ENCODE results near the gene DIDO1. TPM values are rescaled to one million over a fixed set of nuclear protein-coding genes. Genes with fewer than 3 reads are reported as not detected.
"Not testable (repeated sequence)": the region's sequence is repeated elsewhere in the genome, so short reads cannot be mapped to it uniquely, and the experiment has no call there.

DIDO1 gene
- total RNA-seq, 2 donors from 2014 or later = 63.8 to 80.4 TPM

- DNase-seq (ENCODE audit: low spot score) = no peak
- Histone ChIP-seq H3K4me3 (no peak overlapping the region), H3K27ac (no peak overlapping the region), H3K4me1 (ENCODE audit: control insufficient read depth in 1 of 2, low read depth in 2 of 2) (no peaks in the 10 kb centered on the region), H3K9me3 (no peaks in the 10 kb centered on the region), H3K27me3 (replicated peaks; ENCODE audit: insufficient read depth) (no peaks in the 10 kb centered on the region), H3K36me3 (no peaks in the 10 kb centered on the region)
- no peak for ATAC-seq (ENCODE audit: insufficient number of reproducible peaks, low FRiP score, low read depth)
- TF ChIP-seq, protein P1, sequence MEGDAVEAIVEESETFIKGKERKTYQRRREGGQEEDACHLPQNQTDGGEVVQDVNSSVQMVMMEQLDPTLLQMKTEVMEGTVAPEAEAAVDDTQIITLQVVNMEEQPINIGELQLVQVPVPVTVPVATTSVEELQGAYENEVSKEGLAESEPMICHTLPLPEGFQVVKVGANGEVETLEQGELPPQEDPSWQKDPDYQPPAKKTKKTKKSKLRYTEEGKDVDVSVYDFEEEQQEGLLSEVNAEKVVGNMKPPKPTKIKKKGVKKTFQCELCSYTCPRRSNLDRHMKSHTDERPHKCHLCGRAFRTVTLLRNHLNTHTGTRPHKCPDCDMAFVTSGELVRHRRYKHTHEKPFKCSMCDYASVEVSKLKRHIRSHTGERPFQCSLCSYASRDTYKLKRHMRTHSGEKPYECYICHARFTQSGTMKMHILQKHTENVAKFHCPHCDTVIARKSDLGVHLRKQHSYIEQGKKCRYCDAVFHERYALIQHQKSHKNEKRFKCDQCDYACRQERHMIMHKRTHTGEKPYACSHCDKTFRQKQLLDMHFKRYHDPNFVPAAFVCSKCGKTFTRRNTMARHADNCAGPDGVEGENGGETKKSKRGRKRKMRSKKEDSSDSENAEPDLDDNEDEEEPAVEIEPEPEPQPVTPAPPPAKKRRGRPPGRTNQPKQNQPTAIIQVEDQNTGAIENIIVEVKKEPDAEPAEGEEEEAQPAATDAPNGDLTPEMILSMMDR (IDR thresholded peaks at IDR 0.05) = no peak
Measured at GRCh38 chr20:62854121-62854520, 72.2 kb downstream of the DIDO1 start.

DNA sequence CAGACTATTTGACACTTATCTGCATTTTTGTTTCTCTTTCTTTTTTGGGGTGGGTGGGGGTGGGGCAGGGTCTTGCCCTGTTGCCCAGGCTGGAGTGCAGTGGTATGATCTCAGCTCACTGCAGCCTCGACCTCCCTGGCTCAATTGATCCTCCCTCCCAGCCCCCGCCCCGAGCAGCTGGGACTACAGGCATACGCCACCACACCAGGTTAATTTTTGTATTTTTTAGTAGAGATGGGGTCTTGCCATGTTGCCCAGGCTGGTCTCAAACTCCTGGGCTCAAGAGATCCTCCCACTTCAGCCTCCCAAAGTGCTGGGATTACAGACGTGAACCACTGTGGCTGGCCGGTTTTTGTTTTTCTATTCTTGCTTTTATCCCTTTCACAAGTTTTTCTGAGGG is 73.0 kb downstream of the DIDO1 start:
- not testable (repeated sequence) for H3K27ac ChIP-seq; H3K4me1 ChIP-seq (ENCODE audit: control insufficient read depth in 1 of 2, low read depth in 2 of 2); ATAC-seq (ENCODE audit: insufficient number of reproducible peaks, low FRiP score, low read depth); DNase-seq (ENCODE audit: low spot score); H3K27me3 ChIP-seq (replicated peaks; ENCODE audit: insufficient read depth); H3K36me3 ChIP-seq; H3K4me3 ChIP-seq; H3K9me3 ChIP-seq

- no peak overlapping the region for H3K4me3 ChIP-seq
- no peaks in the 10 kb centered on the region for H3K4me1 ChIP-seq (ENCODE audit: control insufficient read depth in 1 of 2, low read depth in 2 of 2)
- H3K36me3 ChIP-seq = no peaks in the 10 kb centered on the region
- H3K9me3 ChIP-seq = no peaks in the 10 kb centered on the region
- TF ChIP-seq, protein P1 (IDR thresholded peaks at IDR 0.05) = no peak
- no peak for DNase-seq (ENCODE audit: low spot score)
- H3K27me3 ChIP-seq (replicated peaks; ENCODE audit: insufficient read depth) = no peaks in the 10 kb centered on the region
- no peak overlapping the region for H3K27ac ChIP-seq
- no peak for ATAC-seq (ENCODE audit: insufficient number of reproducible peaks, low FRiP score, low read depth)
Measured at GRCh38 chr20:62852841-62853240, 73.5 kb downstream of the DIDO1 start.

DNA sequence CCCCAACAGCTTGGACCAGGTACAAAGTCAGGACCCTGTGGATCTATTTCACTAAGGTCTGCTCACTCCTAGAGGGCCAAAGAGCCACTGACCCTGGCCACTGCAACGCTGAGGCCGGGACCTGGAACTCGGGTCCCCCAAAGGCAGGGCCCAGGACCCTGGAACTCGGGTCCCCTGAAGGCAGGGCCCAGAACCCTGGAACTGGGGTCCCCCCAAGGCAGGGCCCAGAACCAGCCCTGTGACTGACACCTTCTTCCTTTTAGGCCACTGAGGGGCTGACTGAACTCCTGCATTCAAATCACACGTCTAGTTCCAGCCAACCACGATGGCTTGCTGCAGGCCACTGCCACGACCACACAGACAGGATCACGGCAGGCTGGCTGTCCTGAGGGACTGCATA is 74.1 kb downstream of the DIDO1 start:
- no peaks in the 10 kb centered on the region for H3K27me3 ChIP-seq (replicated peaks; ENCODE audit: insufficient read depth)
- DNase-seq (ENCODE audit: low spot score) (no peak), ATAC-seq (ENCODE audit: insufficient number of reproducible peaks, low FRiP score, low read depth) (no peak)
- no peak overlapping the region for H3K4me3 ChIP-seq
- no peak overlapping the region for H3K27ac ChIP-seq
- no peaks in the 10 kb centered on the region for H3K36me3 ChIP-seq
- TF ChIP-seq, protein P1 (IDR thresholded peaks at IDR 0.05) = no peak
- H3K4me1 ChIP-seq (ENCODE audit: control insufficient read depth in 1 of 2, low read depth in 2 of 2) = no peaks in the 10 kb centered on the region
- H3K9me3 ChIP-seq = no peaks in the 10 kb centered on the region

DNA sequence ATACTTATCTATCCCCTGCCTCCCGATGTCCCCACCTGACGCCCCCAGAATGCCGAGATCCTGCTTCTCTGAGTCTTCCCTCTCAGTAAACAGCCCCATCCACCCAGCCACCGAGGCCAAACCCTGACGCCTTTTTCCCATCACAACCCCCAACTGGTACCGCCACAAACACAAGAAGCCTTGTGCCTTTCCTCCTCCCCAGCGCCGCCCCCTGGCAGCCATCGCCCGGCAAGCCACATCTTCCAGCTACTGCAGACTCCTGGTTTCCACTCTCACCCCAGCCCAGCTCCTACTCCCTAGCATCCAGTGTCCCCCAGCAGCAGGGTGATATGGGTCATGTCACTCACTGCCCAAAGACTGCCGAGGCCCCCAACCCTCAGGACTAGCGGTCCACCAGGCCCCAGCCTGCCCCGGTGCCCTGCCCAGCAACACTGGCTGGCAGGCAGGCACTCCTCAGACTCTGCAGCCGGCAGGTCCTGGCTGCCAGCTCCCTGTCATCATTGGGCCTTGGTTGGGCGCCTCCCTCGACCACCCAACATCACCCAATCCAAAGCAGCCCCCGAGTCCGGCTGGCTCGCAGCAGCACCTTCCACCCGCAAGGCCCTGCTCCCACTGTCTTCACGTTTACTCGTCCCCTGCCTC is 75.9 kb downstream of the DIDO1 start:
- no peak for ATAC-seq (ENCODE audit: insufficient number of reproducible peaks, low FRiP score, low read depth)

More for the DNA sequence above, 75.9 kb downstream of the DIDO1 start:
- Histone ChIP-seq H3K4me1 (ENCODE audit: control insufficient read depth in 1 of 2, low read depth in 2 of 2) (no peaks in the 10 kb centered on the region), H3K36me3 (no peaks in the 10 kb centered on the region), H3K9me3 (no peaks in the 10 kb centered on the region), H3K27ac (no peak overlapping the region), H3K4me3 (no peak overlapping the region), H3K27me3 (replicated peaks; ENCODE audit: insufficient read depth) (no peaks in the 10 kb centered on the region)
- no peak for DNase-seq (ENCODE audit: low spot score)
- TF ChIP-seq, protein P1 (IDR thresholded peaks at IDR 0.05) = no peak

Measured in thoracic aorta (tissue), 2 donors.